22Rv1 (cell line): ENCODE data around the gene SPEF1.
A peak's percentile ranks its signal among the peaks of the same experiment; 100 is the strongest.
"Not testable (repeated sequence)": the region's sequence is repeated elsewhere in the genome, so short reads cannot be mapped to it uniquely, and the experiment has no call there.

Source experiments
- H3K27ac ChIP-seq: fragments of 450-650 bp; 2 replicates; pipeline ENCODE4 v1.5.1; 2017
- ZFX ChIP-seq: fragments of 450-650 bp; IDR thresholded peaks from 2 replicates; pipeline ENCODE4 v1.6.1; 2017; ENCODE audit warnings: antibody characterized with exemption, borderline replicate concordance
- TF ChIP-seq, protein P1 (sequence below): fragments of 450-650 bp; IDR thresholded peaks from 2 replicates; pipeline ENCODE4 v1.5.1; 2017; ENCODE audit warnings: mild to moderate bottlenecking

SPEF1 gene, protein sequence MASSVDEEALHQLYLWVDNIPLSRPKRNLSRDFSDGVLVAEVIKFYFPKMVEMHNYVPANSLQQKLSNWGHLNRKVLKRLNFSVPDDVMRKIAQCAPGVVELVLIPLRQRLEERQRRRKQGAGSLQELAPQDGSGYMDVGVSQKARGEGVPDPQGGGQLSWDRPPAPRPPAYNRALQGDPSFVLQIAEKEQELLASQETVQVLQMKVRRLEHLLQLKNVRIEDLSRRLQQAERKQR

DNA sequence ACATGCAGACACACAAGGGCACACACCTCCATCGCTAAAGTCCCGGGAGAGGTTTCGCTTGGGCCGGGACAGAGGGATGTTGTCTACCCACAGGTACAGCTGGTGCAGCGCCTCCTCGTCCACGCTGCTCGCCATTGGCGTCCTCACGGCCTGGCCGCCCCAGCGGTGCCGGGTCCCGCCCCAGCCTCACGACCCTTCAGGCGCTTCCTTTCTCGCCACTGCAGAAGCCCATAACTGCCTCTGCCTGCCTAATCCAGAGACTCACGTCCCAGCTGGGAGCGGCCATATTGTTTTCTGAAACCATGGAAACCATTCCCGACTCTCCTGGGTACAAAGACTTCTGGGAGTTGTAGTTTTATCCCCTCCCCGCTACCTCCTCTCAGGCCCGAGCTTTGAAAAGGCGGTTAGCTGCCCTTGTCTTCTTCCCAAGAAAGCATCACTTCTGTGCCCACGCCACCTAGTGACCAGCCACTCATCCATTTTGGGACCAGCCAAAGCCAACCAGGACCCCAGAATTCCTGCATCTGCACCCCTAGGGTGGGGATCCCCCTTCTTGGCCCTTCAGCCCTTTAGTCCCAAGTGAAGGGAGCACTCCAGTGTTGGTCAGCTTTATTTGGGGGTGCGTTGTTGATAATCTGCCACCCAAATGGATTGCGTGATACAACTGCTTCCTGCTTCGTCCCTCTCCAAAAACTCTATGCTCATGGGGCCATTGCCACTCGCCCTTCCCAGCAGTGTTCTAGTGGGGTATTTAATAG lies at the start of gene SPEF1:
Gene SPEF1 (minus strand): TSS at position 296 of the 758 bp plus-strand sequence. CDS start 161 bp downstream, at position 135.
- no peak for TF ChIP-seq ZFX
- TF ChIP-seq, protein P1, sequence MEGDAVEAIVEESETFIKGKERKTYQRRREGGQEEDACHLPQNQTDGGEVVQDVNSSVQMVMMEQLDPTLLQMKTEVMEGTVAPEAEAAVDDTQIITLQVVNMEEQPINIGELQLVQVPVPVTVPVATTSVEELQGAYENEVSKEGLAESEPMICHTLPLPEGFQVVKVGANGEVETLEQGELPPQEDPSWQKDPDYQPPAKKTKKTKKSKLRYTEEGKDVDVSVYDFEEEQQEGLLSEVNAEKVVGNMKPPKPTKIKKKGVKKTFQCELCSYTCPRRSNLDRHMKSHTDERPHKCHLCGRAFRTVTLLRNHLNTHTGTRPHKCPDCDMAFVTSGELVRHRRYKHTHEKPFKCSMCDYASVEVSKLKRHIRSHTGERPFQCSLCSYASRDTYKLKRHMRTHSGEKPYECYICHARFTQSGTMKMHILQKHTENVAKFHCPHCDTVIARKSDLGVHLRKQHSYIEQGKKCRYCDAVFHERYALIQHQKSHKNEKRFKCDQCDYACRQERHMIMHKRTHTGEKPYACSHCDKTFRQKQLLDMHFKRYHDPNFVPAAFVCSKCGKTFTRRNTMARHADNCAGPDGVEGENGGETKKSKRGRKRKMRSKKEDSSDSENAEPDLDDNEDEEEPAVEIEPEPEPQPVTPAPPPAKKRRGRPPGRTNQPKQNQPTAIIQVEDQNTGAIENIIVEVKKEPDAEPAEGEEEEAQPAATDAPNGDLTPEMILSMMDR: peak; percentile 84
- peak within 1 kb of the TSS; percentile 80 for H3K27ac ChIP-seq

DNA sequence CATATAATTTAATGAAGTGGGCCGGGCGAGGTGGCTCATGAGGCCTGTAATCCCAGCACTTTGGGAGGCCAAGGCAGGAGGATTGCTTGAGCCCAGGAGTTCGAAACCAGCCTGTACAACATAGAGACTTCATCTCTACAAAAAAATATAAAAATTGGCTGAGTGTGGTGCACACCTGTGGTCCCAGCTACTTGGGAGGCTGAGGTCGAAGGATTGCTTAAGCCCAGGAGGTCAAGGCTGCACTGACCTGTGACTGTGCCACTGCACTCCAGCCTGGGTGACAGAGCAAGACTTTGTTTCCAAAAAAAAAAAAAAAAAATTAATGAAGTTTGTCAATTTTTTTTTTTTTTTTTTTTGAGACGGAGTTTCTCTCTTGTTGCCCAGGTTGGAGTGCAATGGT lies 48.6 kb upstream of the SPEF1 start:
- H3K27ac ChIP-seq: not testable (repeated sequence)

DNA sequence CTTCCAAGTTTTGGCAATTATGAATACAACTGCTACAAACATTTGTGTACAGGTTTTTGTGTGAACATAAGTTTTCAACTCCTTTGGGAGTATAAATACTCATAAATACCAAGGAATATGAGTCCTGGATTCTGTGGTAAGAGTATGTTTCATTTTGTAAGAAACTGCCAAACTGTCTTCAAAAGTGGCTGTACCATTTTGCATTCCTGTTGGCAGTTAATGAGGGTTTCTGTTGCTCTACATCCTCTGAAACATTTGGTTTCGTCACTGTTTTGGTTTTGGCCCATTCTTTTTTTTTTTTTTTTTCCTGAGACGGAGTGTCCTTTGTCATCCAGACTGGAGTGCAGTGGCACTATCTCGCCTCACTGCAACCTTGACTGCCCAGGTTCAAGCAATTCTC lies 47.5 kb upstream of the SPEF1 start:
- no peak overlapping the region for H3K27ac ChIP-seq
- TF ChIP-seq ZFX: no peak
- TF ChIP-seq, protein P1: no peak

DNA sequence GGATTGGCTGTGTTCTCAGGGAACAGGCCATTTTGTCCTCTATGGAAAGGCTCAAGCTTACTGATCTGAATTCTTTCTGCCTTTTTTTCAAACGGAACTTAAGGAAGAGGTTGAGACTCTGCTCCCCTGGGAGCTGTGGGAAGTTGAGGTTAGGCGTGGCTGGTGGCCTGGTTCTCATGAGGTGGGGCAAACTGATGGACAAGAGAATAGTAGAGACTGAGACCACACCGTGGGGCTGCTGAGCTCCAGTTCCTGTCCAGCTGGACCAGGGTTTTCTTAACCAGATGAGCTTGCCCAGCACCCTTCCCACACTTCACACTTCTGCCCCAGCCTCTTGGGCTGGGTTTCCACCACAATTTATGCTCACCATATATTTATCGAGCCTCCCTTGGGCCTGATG lies 45.2 kb upstream of the SPEF1 start:
- H3K27ac ChIP-seq: no peak overlapping the region

DNA sequence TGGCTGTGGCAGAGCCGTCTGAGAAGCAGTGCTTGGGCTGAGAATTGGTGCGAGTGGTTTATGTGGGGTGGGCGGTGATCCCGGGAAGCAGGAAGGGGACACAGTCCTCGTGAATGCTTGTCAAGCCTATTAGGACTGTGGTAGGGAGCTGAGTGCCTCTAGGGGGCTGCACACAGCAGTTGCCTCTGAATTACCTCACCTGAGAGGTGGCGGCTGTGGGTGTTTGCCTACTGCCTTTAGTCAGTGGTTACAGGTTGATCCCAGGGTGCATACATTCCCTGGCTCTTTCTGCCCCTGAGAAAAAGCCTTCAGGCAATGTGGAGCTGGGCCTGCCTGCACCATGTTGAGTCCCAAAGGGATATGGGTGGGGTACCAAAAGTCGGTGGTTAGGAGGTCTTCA lies 44.3 kb upstream of the SPEF1 start:
- no peak overlapping the region for H3K27ac ChIP-seq

More for the DNA sequence above, 45.2 kb upstream of the SPEF1 start:
- TF ChIP-seq ZFX: no peak
- TF ChIP-seq, protein P1: no peak

DNA sequence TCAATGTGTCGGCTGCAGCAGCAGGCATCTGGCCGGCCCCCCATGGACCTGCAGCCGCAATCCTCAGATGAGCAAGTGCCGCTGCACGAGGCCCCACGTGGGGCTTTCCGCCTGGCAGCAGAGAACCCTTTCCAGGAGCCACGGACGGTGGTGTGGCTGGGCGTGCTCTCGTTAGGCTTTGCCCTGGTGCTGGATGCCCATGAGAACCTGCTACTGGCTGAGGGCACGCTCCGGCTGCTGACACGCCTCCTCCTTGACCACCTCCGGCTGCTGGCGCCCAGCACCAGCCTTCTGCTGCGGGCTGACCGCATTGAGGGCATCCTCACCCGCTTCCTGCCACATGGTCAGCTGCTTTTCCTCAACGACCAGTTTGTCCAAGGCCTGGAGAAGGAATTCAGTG lies 42.6 kb upstream of the SPEF1 start:
- TF ChIP-seq, protein P1: no peak
- no peak for TF ChIP-seq ZFX
- no peak overlapping the region for H3K27ac ChIP-seq

More for the DNA sequence above, 44.3 kb upstream of the SPEF1 start:
- TF ChIP-seq, protein P1: no peak
- no peak for TF ChIP-seq ZFX

DNA sequence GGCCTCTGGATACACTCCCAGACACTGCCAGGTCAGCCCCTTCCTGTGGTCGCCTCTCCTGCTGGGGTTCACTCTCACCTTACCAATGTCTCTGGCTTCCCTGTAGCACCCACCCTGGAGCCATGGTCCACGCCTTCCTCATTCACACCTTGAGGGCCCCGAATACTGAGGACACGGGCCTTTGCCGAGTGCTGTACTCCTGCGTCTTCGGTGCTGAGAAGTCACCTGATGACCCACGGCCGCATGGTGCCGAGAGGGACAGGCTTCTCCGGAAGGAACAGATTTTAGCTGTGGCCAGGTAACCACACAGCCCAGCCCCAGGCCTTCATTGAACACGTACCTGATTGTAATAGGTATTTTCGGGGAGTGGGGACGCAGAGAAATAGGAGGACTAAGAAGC lies 40.7 kb upstream of the SPEF1 start:
- H3K27ac ChIP-seq: no peak overlapping the region
- TF ChIP-seq ZFX: no peak
- TF ChIP-seq, protein P1: no peak
